Fibroblast of skin of left quadriceps (primary cell): ENCODE data around the gene FOXI1.

Source experiments
- DNase-seq, 2 experiments: peaks; one replicate each; pipeline ENCODE4 v3.0.0-alpha.2; 2013; ENCODE audit warnings: low read depth in 2 of 2

FOXI1 gene

GRCh38 chr5:170150713-170151096 is 45.0 kb downstream of the FOXI1 start:
- DNase-seq: no peak

- peak; percentile 35 to 44 for DNase-seq
Measured at GRCh38 chr5:170151097-170151831, 45.6 kb downstream of the FOXI1 start.

GRCh38 chr5:170152767-170153166 is 47.1 kb downstream of the FOXI1 start:
- DNase-seq: no peak

- DNase-seq: no peak
Measured at GRCh38 chr5:170154297-170154696, 48.6 kb downstream of the FOXI1 start.

GRCh38 chr5:170154744-170155143 is 49.0 kb downstream of the FOXI1 start:
- no peak for DNase-seq

- no peak for DNase-seq
Measured at GRCh38 chr5:170155771-170156170, 50.1 kb downstream of the FOXI1 start.

- DNase-seq: peak; percentile 72 to 77
Measured at GRCh38 chr5:170159101-170159698, 53.5 kb downstream of the FOXI1 start.
